ENCODE results near the gene NBEAL2. TPM values are rescaled to one million over a fixed set of nuclear protein-coding genes. Genes with fewer than 3 reads are reported as not detected.

Gene NBEAL2
- total and polyA plus RNA-seq, 2 donors (not counting 1 experiment from before 2014, with no cell fraction given), result 1.5 to 4.5 TPM

GRCh38 chr3:46995901-46996562, 16.6 kb downstream of the NBEAL2 start:
- H3K79me2 ChIP-seq (ENCODE audit: control insufficient read depth, insufficient read depth, low read length), result no peaks in the 10 kb centered on the region
- no peaks in the 10 kb centered on the region for H3K27me3 ChIP-seq (ENCODE audit: control insufficient read depth, insufficient read depth, low read length)
- H2AFZ ChIP-seq (ENCODE audit: low read length), result no peak overlapping the region
- no peak overlapping the region for H3K4me2 ChIP-seq (ENCODE audit: extremely low read depth, insufficient read depth, low read length)
- H3K4me3 ChIP-seq (replicated peaks in 1 of 4; ENCODE audit: control extremely low read depth in 1 of 4, insufficient read depth in 1 of 4, low read depth in 3 of 4, low read length in 4 of 4), result no peak overlapping the region
- H3K9me3 ChIP-seq (ENCODE audit: control insufficient read depth, insufficient read depth, low read depth, low read length), result no peaks in the 10 kb centered on the region
- no peak overlapping the region for H3K27ac ChIP-seq (ENCODE audit: insufficient read depth, low read length)
- TF ChIP-seq CTCF (conservative IDR thresholded peaks at IDR 0.05 in 1 of 2, IDR thresholded peaks at IDR 0.05 in 1 of 2; ENCODE audit: low read depth in 1 of 2, low read length in 2 of 2), result no peak
- no peak for TF ChIP-seq EZH2 (IDR thresholded peaks at IDR 0.05; ENCODE audit: low read length, missing control alignments)
- H3K4me1 ChIP-seq (ENCODE audit: control insufficient read depth, extremely low read depth, insufficient read depth, low read length), result no peaks in the 10 kb centered on the region
- no peaks in the 10 kb centered on the region for H3K36me3 ChIP-seq (ENCODE audit: control insufficient read depth, insufficient read depth, low read length)
- H4K20me1 ChIP-seq (ENCODE audit: control insufficient read depth, extremely low read depth, insufficient read depth, low read length), result no peaks in the 10 kb centered on the region
- DNase-seq (ENCODE audit: low read depth in 2 of 2), result no peak
- no peak overlapping the region for H3K9ac ChIP-seq (ENCODE audit: insufficient read depth, low read length)

- Histone ChIP-seq H3K4me3 (replicated peaks in 1 of 4; ENCODE audit: control extremely low read depth in 1 of 4, insufficient read depth in 1 of 4, low read depth in 3 of 4, low read length in 4 of 4) (no peak overlapping the region), H3K27ac (ENCODE audit: insufficient read depth, low read length) (no peak overlapping the region), H2AFZ (ENCODE audit: low read length) (no peak overlapping the region), H3K4me1 (ENCODE audit: control insufficient read depth, extremely low read depth, insufficient read depth, low read length) (no peaks in the 10 kb centered on the region), H3K4me2 (ENCODE audit: extremely low read depth, insufficient read depth, low read length) (no peak overlapping the region), H4K20me1 (ENCODE audit: control insufficient read depth, extremely low read depth, insufficient read depth, low read length) (no peaks in the 10 kb centered on the region), H3K27me3 (ENCODE audit: control insufficient read depth, insufficient read depth, low read length) (no peaks in the 10 kb centered on the region), H3K36me3 (ENCODE audit: control insufficient read depth, insufficient read depth, low read length) (no peaks in the 10 kb centered on the region), H3K9ac (ENCODE audit: insufficient read depth, low read length) (no peak overlapping the region), H3K79me2 (ENCODE audit: control insufficient read depth, insufficient read depth, low read length) (no peaks in the 10 kb centered on the region), H3K9me3 (ENCODE audit: control insufficient read depth, insufficient read depth, low read depth, low read length) (no peaks in the 10 kb centered on the region)
- no peak for TF ChIP-seq CTCF (conservative IDR thresholded peaks at IDR 0.05 in 1 of 2, IDR thresholded peaks at IDR 0.05 in 1 of 2; ENCODE audit: low read depth in 1 of 2, low read length in 2 of 2)
- TF ChIP-seq EZH2 (IDR thresholded peaks at IDR 0.05; ENCODE audit: low read length, missing control alignments), result no peak
- DNase-seq (ENCODE audit: low read depth in 2 of 2), result no peak
Measured at GRCh38 chr3:46996689-46997452, 17.4 kb downstream of the NBEAL2 start.

DNA sequence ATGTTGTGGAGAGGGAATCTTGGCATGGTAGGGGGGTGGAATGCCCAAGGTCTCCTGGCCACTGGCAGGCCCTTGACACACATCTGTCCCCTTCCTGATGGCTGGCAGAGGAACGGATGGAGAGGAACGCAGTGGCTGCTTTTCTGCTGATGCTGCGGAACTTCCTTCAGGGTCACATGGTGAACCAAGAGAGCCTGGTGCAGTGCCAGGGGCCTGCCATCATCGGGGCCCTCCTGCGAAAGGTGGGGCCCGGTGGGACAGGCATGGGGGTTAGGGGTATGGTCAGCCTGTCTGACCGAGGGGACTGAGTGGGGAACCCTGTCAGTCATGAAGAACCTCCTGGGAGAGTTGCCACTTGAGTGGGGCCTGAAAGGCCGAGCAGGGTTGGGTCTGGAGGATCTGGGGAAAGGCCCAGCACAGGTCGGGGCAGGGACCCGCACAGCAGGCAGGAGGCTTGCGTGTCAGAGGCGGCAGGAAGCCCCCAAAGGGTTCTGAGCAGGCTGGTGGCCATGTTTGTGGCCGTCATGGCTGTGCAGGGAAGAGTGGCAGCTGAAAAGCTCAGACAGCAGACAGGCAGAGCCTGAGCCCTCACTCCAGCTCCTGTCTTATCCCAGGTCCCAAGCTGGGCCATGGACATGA, 18.1 kb downstream of the NBEAL2 start:
- no peaks in the 10 kb centered on the region for H3K9me3 ChIP-seq (ENCODE audit: control insufficient read depth, insufficient read depth, low read depth, low read length)
- H3K4me3 ChIP-seq (replicated peaks in 1 of 4; ENCODE audit: control extremely low read depth in 1 of 4, insufficient read depth in 1 of 4, low read depth in 3 of 4, low read length in 4 of 4), result no peak overlapping the region
- no peak overlapping the region for H3K27ac ChIP-seq (ENCODE audit: insufficient read depth, low read length)
- DNase-seq (ENCODE audit: low read depth in 2 of 2), result no peak
- TF ChIP-seq EZH2 (IDR thresholded peaks at IDR 0.05; ENCODE audit: low read length, missing control alignments) (no peak), CTCF (conservative IDR thresholded peaks at IDR 0.05 in 1 of 2, IDR thresholded peaks at IDR 0.05 in 1 of 2; ENCODE audit: low read depth in 1 of 2, low read length in 2 of 2) (no peak)
- no peak overlapping the region for H2AFZ ChIP-seq (ENCODE audit: low read length)
- H3K79me2 ChIP-seq (ENCODE audit: control insufficient read depth, insufficient read depth, low read length), result no peaks in the 10 kb centered on the region
- H4K20me1 ChIP-seq (ENCODE audit: control insufficient read depth, extremely low read depth, insufficient read depth, low read length), result no peaks in the 10 kb centered on the region
- no peak overlapping the region for H3K4me2 ChIP-seq (ENCODE audit: extremely low read depth, insufficient read depth, low read length)
- H3K36me3 ChIP-seq (ENCODE audit: control insufficient read depth, insufficient read depth, low read length), result no peaks in the 10 kb centered on the region
- H3K4me1 ChIP-seq (ENCODE audit: control insufficient read depth, extremely low read depth, insufficient read depth, low read length), result no peaks in the 10 kb centered on the region
- no peaks in the 10 kb centered on the region for H3K27me3 ChIP-seq (ENCODE audit: control insufficient read depth, insufficient read depth, low read length)
- H3K9ac ChIP-seq (ENCODE audit: insufficient read depth, low read length), result no peak overlapping the region

Measured in fibroblast of lung (primary cell).